ENCODE results near the gene NEGR1.

DNA sequence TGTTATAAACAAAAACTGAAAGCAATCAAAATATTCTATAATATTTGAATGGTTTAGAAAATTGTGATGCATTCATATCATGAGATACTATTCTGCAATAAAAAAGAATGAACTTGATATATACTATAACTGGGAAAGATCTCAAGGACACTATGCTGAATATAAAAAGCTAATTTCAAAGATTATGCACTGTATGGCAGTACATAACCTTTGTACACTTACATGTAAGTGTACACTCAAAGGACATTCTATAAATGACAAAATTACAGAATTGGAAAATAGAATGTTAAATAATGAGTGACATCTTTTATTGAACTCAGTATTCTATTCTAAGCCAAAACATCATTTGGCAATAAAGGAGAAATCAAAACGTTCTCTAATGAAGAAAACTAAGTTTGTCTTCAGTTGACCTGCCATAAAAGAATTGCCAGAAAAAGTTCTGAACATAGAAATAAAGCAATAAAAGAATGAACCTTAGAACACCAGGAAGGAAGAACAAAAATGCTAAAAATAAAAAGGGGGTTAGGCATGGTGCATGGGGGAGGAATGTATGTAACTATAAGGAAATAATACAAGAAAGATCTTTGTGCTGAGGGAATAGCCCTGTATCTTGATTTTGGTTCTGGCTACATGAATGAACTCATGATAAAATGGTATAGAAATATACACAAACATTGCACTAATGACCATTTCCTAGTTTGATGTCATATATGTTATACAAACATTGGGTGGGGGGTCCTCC, 519.7 kb downstream of the NEGR1 start:
- no peak for TF ChIP-seq POLR2AphosphoS5 (IDR thresholded peaks at IDR 0.05; ENCODE audit: insufficient read depth, low read depth, low read length)
- TF ChIP-seq, protein P1, sequence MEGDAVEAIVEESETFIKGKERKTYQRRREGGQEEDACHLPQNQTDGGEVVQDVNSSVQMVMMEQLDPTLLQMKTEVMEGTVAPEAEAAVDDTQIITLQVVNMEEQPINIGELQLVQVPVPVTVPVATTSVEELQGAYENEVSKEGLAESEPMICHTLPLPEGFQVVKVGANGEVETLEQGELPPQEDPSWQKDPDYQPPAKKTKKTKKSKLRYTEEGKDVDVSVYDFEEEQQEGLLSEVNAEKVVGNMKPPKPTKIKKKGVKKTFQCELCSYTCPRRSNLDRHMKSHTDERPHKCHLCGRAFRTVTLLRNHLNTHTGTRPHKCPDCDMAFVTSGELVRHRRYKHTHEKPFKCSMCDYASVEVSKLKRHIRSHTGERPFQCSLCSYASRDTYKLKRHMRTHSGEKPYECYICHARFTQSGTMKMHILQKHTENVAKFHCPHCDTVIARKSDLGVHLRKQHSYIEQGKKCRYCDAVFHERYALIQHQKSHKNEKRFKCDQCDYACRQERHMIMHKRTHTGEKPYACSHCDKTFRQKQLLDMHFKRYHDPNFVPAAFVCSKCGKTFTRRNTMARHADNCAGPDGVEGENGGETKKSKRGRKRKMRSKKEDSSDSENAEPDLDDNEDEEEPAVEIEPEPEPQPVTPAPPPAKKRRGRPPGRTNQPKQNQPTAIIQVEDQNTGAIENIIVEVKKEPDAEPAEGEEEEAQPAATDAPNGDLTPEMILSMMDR (IDR thresholded peaks at IDR 0.05; ENCODE audit: extremely low read depth in 1 of 2, insufficient read depth in 1 of 2, low read depth in 1 of 2, low read length in 2 of 2) = no peak
- TF ChIP-seq POLR2A (IDR thresholded peaks at IDR 0.05; ENCODE audit: low read depth, low read length) = no peak
- no peak for TF ChIP-seq EZH2 (IDR thresholded peaks at IDR 0.05; ENCODE audit: borderline replicate concordance, low read depth, low read length, severe bottlenecking)
- TF ChIP-seq, protein P2, sequence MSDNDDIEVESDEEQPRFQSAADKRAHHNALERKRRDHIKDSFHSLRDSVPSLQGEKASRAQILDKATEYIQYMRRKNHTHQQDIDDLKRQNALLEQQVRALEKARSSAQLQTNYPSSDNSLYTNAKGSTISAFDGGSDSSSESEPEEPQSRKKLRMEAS (IDR thresholded peaks at IDR 0.05; ENCODE audit: insufficient read depth, insufficient read length) = no peak
- no peak for TF ChIP-seq MYC (IDR thresholded peaks at IDR 0.05; ENCODE audit: low read depth, low read length)
- TF ChIP-seq JUN (IDR thresholded peaks at IDR 0.05; ENCODE audit: borderline replicate concordance, insufficient read depth, insufficient read length, low read depth) = no peak
